HT1080 (cell line): ENCODE data around the gene ZGPAT. TPM values are rescaled to one million over a fixed set of nuclear protein-coding genes. Genes with fewer than 3 reads are reported as not detected.
"Not testable (repeated sequence)": the region's sequence is repeated elsewhere in the genome, so short reads cannot be mapped to it uniquely, and the experiment has no call there.

Experiments
- DNase-seq: peaks from one replicate; pipeline ENCODE4 v3.0.0-alpha.2; 2015; ENCODE audit warnings: low read depth
- total RNA-seq: library from RNA; depleted of rRNA; stranded (reverse); fragments of >200 nt; shearing (Covaris generic); gene quantifications from 2 replicates; pipeline ENCODE4 v1.2.3, GENCODE V29; 2014

Gene ZGPAT
- total RNA-seq, 1 experiment from 2014 or later, result 29.1 TPM

DNA sequence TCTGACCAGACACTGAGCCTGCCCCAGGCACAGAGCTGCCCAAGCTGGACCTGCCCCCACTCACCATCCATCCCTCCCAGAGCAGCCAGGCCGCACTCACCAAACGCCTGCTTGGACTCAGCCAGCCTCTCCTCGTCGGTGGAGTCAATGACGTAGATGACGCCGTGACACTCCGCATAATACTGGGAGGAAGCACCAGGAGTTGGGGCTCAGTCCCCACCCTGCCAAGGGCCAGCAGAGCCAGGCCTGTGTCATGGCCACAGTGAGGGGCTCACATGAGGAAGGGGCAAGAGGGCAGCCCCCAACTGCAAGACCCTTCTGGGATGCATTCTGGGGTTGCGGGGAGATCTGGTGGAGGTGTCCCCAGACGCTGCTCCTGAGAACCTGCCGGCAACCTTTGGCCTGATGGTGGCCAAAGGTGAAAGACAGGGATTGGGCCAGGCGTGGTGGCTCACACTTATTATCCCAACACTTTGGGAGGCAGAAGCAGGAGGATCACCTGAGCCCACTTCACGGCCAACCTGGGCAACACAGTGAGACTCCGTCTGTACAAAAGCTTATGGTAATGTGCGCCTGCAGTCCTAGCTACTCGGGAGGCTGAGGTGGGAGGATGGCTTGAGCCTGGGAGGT lies 5.7 kb upstream of the ZGPAT start:
- DNase-seq, result no peak

DNA sequence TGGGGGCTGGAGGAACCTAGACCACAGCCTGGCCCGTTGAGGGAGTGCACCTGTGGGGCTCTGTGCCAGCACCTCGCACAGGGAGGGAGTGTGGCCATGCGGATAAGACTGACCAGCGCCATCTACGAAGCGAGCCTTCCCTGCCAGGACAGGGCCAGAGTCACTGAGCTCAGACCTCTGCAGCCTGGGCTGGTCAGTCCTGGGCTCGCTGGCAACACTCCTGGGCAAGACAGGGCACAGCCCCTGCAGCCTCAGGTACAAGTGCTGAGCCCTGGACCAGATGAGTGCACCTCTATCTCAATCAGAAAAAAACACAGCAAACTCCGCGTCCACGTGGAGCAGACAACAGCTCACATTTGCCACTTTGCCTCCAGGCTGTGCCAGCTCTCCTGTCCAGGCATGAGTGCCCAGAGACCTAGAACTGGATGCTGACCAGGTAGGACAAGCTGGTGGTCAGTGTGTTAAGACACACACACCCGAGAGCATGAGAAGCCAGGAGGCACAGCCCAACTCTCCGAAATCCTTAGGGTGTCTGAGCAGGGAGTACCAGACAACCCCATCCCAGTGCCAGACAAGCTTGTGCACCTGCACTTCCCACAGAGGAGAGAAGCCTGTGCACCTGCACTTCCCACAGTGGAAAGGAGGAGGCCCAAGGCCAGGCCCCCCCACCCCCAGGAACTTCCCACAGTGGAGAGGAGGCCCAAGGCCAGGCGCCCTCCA lies 4.9 kb upstream of the ZGPAT start:
- no peak for DNase-seq

DNA sequence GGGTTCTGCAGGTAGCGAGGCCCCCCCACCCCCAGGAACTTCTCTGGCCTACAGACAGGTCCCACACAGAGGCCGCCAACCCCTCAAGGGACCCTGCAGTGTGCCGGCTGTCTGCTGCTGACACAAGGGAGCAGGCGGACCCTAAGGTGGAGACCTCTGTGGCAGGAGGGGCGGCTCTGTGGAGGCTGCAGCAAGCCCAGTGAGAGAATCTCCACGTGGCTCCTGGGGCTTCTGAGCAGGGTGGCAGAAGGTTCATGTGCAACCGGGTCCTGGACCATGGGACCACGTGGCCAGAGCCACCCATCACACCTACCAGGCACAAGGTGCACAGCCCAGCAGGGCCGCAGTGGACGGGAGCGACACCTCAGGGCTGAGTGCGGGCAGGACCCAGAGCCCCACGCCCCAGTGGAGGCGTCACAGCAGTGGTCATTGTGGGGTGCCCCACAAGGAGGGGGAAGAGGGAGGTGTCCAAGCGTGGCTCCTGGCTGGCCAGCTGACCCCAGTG lies 4.3 kb upstream of the ZGPAT start:
- no peak for DNase-seq

DNA sequence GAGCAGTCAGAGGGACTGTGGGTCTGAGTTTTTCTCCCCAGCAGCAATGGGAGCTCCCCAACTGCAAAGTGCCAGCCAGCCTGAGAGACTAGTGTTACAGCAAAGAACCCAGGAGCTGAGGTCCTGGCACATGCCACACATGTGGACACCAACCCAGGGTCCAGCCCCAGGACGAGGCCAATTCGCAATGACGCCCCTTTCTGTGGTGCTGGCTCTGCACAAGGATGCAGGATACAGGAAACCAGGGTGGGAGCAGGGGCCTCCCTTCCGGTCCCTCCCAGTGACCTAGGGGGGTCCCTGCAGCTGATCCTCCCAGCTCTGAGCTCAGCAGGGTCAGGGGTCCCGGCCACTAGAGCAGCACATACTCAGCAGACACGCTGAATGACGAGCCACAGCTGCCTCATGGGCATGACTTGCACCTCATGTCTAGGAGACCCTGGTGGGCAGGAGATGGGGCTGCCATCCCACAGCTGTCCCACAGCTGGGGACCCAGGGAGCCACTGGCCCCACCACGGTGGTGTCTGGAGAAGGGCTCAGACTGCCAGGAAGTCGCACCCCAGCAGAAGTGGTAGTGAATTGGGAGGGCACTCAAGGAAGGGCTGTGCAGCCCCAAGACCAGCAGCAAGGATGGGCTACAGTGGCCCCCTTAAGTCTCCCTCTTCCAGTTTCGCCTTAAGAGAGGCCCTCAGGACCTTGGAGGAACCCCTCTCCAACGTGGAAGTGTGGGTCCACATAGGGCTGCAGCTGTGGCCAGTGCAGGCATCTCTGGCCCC lies 3.7 kb upstream of the ZGPAT start:
- DNase-seq, result no peak

DNA sequence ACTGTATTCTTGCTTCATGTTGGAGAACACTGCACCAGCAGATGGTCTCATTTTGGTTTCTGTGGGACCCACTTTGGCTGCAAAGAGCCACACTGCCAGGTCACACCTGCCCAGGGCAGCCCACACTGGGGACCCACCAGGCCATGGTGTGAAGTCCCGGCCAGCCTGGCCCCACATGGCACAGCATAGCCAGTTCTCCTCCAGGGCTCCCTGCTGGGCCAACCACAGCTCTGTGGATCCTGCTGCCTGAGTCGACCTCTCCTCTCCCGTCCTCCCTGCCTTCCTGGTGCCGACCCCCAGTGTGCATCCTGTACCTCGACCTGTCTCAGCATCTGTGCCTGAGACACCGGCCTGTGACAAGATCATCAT lies 3.1 kb upstream of the ZGPAT start:
- DNase-seq, result no peak

DNA sequence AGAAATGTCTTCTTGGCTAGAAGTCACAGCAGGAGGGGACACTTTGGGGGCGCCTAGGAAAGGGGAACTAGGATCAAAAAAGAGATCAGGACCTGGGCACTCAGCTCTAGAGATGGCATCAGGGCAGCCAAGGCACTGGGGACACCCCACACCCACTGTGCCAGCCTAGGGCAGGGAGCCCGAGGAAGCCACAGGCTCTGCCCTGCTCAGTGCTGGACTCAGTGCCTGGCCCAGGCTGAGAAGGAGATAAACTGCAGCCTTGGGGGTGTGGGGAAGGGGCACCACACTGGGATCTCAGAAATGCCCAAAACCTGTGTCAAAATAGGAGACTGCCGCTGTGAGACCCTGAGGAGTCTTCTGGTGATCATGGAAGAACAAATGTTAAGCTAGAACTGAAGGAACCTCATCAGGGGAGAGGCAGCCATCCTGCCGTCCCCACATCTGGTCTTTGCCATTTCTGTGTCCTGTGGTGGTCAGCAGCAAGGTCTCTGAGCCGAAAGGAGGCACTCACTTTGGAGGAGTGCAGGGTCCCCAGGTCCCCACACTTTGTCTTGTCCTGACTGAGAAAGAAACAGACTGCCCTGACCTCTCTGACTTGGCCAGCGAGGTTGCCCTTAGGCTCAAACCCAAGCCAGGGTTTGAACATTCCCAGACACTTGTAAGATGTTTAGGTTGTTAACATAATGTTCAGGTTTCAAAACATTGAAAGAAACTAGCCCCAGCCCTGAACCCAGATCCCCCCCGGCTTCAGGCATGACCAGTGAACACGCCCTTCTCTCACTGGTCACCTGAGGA lies 2.4 kb upstream of the ZGPAT start:
- no peak for DNase-seq

DNA sequence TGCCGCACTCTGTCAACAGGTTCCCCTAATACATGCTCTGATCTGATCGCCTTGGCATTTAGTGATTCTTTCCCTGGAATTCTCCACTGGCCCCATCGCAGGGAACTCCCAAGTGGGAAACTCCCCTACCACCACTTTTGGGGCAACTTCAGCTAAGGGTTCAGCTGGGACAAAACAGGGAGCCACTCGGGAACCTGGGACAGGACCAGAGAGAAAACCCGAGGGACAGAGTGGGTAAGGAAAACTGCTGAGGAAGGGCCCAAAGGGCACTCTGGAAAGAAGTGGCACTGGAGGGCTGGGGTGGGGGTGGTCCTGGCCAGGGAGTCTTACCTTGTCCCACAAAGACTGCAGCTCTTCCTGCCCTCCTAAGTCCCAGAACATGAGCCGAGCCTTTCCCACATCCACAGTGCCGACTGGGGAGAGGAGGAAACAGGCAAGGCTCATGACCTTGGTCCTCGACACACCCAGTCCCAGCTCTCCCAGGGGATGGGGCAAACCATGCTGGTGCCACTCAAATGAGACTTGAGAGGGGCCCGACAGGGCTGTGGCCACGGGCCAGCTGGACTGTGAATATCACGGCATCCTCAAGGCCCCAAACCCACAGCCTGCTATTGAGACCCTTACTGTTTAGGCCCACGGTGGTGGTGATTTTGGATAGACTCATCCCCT lies 1.7 kb upstream of the ZGPAT start:
- no peak for DNase-seq

DNA sequence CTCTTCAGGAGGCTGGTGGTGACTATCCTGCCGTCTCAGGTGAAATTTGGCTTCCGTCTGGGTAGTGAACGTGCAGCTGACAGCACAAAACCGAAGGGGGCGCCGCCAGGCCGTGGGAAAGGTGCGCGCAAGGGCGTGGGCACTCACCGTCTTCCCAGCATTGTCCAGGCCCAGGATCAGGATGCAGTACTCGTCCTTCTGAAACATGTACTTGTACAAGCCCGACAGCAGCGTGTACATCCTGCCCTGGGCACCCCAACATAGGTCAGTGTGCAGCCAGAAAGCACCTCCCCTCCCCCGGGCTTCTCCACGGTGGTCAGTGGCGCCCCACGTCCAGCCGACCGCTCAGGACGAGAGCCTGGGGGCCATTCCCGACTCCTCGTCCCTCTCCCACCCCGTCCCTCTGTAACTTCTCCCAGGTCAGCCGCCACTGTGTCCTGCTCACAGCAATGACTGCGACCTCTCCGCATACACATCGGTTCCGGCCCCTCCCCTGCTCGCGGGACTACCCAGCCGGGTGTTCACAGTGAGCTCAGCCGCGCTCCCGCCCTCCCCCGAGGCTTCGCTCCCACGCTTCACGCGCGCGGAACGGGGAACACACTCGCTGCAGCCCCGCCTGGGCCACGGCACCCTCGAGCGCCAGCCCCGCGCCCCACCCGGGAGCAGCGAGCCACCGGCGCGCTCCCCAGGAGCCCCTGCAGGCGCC lies 834 bp upstream of the ZGPAT start:
- peak; percentile 61 for DNase-seq

DNA sequence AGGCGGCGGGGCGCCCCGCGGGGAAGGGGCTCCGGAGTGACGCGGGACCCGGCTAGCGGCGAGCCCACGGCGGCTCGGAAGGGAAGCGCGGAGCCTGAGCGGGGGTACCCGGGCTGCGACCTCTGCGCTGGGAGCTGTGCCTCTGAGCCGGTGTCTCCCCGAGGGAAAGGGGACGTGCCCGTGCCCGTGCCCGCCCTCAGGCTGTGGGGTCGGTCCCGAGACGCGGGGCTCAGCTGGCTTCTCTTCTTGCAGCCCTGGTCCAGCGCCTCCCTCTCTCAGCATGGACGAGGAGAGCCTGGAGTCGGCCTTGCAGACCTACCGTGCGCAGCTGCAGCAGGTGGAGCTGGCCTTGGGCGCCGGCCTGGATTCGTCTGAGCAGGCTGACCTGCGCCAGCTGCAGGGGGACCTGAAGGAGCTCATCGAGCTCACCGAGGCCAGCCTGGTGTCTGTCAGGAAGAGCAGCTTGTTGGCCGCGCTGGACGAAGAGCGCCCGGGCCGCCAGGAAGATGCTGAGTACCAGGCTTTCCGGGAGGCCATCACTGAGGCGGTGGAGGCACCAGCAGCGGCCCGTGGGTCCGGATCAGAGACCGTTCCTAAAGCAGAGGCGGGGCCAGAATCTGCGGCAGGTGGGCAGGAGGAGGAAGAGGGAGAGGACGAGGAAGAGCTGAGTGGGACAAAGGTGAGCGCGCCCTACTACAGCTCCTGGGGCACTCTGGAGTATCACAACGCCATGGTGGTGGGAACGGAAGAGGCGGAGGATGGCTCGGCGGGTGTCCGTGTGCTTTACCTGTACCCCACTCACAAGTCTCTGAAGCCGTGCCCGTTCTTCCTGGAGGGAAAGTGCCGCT lies 686 bp downstream of the ZGPAT start:
- no peak for DNase-seq

DNA sequence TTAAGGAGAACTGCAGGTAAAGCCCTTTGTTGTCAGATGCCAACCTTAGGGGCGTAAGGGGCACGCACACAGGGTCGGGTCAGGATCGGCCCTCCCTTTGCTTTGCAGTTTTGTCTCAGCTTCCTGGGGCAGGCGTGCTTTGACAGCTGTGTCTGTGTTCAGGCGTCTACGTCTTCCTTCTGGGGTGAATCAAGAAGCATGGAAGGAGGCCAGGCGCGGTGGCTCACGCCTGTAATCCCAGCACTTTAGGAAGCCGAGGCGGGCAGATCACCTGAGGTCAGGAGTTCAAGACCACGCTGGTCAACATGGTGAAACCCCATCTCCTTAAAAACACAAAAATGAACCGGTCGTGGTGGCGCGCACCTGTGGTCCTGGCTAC lies 1.3 kb downstream of the ZGPAT start:
- DNase-seq, result no peak

DNA sequence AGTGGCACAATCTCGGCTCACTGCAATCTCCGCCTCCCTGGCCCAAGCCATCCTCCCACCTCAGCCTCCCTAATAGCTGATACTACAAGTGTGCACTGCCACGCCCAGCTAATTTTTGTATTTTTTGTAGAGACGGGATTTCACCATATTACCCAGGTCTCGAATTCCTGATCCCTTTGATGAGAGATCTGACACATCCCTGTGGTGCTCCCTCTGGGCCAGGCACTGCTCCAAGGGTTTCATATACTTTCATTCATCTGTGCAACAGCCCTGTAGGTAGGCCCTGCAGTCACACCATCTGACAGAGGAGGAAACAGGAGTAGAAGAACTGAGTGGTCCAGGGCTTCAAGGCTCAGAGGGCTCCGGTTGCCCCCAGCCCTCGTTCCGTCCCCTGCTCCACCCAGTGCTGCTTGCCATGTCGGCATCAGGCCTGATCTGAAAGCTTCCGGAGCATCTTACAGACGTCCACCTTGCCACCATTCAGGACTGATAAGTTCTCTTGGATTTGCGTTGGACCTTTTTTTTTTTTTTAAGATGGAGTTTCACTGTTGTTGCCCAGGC lies 3.3 kb downstream of the ZGPAT start:
- DNase-seq, result no peak

DNA sequence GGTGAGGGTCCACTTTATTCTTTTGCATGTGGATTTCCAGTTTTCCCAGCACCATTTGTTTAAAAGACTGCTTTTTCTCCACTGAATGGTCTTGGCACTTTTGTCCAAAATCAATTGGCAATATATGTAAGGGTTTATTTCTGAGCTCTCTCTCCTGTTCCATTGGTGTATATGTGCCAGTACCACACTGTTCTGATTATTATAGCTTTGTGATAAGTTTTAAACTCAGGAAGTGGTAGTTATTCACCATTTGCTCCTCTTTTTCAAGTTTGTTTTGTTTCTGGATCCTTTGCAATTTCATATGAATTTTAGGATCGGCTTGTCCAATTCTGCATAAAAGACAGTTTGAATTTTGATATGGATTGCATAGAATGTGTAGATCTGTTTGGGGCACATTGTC lies 4.4 kb downstream of the ZGPAT start:
- no peak for DNase-seq

DNA sequence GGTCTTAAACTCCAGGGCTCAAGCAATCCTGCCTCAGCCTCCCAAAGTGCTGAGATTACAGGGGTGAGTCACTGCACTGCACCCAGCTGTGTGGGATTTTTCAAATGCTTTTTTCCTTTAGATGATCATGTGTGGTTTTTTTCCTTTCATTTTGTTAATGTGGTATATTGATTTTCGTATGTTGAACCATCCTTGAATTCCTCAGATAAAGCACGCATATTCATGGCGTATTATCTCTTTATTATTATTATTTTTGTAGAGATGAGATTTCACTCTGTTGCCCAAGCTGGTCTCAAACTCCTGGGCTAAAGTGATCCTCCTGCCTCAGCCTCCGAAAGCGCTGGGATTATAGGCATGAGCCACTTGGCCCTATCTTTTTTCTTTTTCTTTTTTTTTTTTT lies 7.0 kb downstream of the ZGPAT start:
- no peak for DNase-seq

DNA sequence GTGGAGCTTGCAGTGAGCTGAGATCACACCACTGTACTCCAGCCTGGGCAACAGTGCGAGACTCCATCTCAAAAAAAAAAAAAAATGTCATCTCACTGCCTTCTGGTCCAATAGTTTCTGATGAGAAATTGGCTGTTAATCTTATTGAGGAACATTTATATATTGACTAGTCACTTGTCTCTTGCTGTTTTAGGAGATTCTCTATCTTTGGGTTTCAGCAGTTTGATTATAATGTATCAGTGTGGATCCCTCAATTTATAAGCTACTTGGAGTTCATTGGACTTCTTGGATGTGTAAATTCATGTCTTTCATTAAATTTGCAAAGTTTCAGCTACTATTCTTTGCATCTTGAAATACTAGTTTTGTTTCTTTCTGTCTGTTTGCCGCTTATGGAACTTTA lies 11.2 kb downstream of the ZGPAT start:
- DNase-seq, result no peak

DNA sequence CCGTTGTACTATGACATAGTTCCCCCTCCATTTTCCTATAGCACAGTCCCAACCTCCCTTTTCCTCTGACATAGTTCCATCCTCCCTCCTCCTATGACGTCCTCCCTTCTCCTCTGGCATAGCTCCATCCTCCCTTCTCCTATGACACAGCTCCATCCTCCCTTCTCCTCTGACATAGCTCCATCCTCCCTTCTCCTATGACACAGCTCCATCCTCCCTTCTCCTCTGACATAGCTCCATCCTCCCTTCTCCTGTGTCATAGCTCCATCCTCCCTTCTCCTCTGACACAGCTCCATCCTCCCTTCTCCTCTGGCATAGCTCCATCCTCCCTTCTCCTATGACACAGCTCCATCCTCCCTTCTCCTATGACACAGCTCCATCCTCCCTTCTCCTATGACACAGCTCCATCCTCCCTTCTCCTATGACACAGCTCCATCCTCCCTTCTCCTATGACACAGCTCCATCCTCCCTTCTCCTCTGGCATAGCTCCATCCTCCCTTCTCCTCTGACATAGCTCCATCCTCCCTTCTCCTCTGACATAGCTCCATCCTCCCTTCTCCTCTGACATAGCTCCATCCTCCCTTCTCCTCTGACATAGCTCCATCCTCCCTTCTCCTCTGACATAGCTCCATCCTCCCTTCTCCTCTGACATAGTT lies 15.3 kb downstream of the ZGPAT start:
- DNase-seq, result not testable (repeated sequence)

DNA sequence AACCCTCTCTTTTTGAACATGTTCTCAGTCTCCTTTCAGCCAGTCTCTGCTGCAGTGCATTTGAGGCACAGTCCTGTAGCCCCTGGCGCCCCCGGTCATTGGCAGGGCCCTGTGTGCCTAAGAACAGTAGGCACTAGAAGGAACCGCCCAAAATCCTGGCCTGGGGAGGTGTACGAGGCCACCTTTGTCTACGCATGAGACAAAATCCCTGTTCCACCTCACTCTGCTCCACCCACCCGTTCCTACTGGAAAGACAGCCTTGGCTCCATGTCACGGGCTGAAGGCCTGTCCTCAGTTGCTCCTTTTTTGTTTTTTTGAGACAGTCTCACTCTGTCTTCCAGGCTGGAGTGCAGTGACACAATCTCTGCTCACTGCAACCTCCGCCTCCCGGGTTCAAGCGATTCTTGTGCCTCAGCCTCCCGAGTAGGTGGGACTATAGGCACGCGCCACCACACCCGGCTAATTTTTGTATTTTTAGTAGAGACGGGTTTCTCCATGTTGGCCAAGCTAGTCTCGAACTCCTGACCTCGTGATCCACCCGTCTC lies 22.4 kb downstream of the ZGPAT start:
- not testable (repeated sequence) for DNase-seq

DNA sequence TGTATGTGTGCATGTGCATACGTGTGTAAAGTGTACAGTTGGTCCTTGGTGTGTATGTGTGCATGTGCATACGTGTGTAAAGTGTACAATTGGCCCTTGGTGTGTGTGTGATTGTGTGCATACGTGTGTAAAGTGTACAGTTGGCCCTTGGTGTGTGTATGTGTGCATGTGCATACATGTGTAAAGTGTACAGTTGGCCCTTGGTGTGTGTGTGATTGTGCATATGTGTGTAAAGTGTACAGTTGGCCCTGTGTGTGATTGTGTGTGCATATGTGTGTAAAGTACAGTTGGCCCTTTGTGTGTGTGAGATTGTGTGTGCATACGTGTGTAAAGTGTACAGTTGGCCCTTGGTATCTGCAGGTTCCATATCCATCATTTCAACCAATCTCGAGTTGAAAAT lies 23.6 kb downstream of the ZGPAT start:
- no peak for DNase-seq
